IPS DF 4.7 (cell line): Measurements from ENCODE around the gene FAXC.
A peak's percentile ranks its signal among the peaks of the same experiment; 100 is the strongest.
"Not testable (repeated sequence)": the region's sequence is repeated elsewhere in the genome, so short reads cannot be mapped to it uniquely, and the experiment has no call there.

ENCODE experiments used
- DNase-seq: peaks from one replicate; pipeline ENCODE4 v3.0.0-alpha.2; 2013; ENCODE audit warnings: low spot score; ENCODE audit errors: extremely low read depth

FAXC gene

DNA sequence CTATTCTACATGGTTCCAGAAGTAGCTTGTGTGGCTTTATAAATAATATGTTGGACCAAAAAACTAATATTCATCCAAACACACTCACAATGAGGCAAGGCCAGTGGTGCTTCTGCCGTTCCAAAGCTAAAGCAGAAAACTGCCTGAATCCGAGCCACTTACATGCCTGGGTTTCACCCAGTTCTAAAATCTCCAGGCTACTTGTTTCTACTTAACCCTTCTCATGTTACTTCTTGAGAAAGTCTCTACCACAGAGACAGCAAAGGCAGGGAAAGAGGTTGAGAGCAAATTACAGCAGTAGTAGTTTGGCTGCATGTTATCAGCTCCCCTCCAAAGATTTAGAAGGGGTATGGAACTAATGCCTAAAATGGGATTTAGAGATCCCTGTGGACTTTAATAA lies 62.0 kb downstream of the FAXC start:
- DNase-seq, result no peak

DNA sequence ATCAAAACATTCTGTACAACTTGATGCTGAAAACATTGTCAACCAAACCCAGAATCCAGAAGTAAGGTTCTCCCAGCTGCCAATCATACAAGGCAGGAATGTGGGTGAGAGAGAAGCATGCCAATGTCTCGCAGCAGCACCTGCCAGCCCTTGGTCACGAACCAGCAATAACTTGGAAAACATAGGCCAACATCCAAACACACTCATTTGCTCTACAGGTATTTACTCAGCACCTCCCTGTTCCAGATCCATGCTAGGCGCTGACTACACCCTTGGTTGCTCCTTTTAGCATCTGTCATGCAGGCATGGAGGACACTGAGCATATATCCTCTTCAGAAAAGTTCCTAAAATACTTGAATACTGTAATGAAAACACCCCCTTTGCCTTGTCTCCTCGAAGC lies 63.6 kb downstream of the FAXC start:
- no peak for DNase-seq

DNA sequence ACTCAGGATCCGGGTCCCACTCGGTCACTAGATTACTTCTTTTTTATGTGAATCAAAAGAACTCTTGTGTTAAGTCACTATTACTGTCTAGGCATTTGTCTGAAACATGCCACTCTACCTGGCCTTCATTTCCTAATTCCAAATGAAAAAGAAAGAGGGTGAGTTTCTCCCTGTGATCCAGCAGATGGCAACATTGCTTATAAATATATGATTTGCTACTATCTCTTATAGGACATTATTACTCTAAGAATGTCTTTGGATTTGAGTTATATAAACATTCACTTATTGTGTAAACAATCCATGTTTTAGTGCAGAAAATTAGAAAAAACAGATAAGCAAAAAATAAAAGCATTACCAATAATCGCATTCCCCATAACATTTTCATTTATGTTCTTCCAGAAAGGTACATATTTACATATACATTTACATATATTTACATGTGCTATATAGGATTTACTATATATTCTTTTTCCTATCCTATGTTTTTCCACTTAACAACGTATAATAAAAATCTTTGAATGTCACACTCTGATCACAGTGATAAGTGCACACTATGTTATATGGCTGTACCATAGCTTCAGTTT lies 66.9 kb downstream of the FAXC start:
- DNase-seq, result no peak

DNA sequence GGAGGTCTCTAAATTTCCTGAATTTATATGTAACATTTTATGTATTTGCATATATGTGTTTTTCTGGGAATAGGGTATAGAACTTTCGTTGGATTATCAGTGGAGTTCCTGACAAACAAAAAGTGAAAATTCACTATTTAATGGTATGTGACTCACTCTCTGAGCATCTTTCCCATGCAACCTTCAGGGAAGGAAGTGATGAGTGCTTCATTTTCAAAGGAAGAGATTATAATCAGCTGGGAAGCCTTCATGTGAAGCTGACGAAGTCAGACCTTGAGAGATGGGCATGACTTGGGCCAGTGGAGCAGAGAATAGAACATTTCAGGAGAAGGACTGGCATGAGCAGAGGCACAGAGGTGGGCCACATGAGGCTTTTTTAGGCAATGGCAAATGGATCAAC lies 72.7 kb downstream of the FAXC start:
- no peak for DNase-seq

DNA sequence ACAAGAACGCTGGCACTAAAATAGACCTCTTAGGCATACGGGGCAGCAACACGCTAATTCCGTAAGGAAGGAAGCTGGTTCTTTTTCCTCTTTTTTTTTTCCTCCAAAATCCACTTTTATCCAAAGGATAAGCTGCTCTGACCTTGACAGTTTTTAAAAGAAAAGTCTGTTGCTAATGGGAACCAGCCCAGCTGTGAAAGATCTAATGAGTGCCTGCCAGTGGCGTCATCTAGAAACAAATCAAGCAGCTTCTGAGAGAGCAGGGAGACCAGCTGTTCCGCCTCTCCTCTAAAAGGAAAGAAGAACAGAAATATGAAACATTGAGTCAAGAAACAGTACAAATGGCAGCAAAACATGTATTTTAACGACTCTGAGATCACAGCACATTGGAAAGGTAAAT lies 78.6 kb downstream of the FAXC start:
- DNase-seq, result no peak

DNA sequence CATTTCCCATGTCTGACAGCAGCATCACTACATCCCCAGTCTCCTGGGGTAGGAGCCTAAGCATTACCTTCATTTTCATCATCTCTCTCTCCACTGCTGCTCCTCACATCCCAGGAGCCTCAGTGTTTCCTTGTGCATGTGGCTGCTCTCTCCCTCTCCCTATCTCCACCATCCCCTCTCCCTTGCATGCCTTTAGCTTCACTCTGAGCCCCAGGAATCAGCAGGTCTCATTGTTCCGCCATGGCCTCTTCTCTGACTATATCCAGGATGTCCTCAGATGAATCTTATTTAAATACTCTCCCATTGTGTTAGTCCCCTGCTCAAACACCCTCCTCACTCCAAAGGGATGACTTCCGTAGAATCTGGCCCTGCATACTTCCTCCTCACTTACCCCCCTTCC lies 79.4 kb downstream of the FAXC start:
- no peak for DNase-seq

DNA sequence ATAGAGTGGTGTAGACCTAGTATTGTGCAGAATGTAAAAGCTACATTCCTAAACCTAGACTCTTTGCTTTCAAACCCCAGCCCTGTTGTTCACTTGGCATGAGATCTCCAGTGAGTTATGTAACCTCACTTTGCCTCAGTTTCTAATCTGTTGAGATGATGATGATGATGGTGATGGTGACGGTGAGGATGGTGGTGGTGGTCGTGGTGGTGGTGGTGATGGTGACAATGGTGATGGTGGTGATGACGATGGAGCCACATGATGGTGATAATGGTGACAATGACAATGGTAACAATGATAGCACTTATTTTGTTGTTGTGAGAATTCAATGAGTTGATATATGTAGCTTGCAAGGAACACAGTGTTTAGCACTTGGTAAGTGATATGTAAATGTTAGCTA lies 80.3 kb downstream of the FAXC start:
- DNase-seq, result no peak

DNA sequence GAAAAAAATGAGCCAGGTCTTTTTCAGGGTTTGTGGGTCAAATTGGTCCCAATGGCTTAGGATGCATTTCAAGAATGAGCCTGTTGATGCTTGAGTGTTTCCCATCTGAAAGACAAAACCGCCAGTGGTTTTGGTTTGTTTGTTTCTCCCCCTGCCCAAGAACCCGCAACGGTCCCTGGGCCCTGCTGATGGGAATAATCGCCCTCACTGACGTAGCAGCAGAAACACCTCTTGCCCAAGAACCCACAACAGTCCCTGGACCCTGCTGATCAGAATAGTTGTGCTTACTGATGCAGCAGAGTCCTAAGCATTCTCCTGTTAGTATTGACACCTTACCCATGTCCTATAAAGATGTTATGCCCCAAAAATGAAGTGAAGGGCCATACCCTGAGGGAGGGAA lies 82.5 kb downstream of the FAXC start:
- DNase-seq, result not testable (repeated sequence)

DNA sequence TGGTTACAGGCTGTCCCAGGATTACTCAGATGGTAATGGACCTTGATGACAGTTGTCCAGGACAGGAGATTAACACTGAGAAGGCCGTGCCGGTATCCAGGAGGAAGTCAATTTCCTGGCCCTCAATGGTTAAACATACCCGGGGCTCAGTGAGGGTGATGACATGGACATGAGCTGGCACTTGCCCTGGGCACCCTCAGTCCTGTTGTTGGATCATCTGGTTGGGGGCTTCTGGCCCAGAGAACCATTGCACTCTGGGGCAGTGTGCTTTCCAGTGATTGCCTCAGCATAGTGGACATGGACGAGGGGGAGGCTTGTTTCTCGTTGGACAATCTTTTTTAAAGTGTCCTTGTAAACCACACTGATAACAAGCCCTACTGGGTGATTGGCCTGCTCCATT lies 84.0 kb downstream of the FAXC start:
- not testable (repeated sequence) for DNase-seq

DNA sequence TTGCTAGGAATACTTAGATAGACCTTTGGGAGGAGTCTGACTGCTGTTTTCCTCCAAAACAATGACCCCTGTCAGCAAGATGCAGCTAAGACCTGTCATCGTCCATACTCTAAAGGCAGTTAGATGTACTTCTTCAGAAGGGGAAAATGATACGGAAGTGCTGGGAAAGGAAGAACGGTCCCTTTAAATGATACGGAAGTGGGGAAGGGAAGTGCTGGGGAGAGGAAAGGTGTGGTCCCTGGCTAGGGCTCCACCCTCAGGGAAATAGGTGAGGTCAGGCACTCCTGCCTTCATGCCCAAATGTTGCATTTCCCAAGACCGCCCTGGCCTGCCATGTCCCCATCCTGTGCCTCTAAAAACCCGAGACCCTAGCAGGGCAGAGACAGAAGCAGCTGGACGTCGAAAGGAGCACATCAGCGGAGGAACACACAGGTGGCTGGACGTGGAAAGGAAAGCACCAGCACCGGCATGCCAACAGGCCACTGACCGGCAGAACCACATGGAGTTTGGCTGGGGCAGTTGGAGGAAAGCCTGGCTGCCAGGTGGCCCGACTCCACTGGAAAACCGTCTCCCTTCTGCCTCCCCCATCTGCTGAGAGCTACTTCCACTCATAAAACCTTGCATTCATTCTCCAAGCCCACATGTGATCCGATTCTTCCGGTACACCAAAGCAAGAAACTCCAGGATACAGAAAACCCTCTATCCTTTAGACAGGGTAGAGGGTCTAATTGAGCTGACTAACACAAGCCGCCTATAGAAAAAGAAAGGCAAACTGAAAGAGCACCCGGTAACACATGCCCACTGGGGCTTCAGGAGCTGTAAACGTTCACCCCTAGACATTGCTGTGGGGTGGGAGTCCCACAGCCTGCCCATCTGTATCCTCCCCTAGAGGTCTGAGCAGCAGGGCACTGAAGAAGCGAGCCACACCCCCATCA lies 94.6 kb downstream of the FAXC start:
- no peak for DNase-seq

DNA sequence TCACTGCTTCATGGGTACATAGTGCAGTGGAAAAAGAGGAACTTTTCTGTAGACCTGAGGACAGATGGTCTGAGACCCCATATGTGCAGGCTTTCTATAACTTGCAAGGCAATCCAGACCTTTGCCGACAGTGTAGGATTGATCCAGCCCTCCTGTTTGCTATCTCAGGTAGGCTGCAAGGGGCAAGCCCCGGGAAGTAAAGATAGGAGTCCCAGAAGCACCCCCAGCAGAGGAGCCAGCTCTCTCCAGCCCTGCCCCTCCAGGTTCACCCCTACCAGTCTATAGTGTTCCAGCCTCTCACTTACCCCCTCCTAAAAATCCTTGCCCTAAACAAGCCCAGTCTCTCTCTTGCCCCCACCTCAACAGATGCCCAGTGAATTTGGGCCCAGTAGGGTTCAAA lies 96.2 kb downstream of the FAXC start:
- no peak for DNase-seq

DNA sequence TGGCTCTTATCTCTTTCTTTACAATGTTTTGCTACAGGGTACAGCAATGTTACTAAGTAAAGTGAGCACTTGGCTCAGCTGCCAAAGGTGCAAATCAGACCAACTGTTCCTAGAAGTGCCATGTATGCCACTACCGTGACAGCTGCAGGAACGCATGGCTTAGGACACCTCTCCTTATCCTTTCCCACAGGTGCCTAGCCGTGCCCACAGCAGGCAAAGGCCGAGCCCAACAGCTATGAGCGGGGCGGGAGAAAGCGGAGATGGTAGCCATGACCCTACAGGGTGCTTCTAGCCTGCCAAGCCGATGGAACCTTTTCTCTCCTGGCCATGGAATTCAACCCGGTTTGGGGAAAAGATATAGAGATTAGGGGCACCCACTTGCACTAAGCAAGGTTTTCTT lies 97.1 kb downstream of the FAXC start:
- no peak for DNase-seq

DNA sequence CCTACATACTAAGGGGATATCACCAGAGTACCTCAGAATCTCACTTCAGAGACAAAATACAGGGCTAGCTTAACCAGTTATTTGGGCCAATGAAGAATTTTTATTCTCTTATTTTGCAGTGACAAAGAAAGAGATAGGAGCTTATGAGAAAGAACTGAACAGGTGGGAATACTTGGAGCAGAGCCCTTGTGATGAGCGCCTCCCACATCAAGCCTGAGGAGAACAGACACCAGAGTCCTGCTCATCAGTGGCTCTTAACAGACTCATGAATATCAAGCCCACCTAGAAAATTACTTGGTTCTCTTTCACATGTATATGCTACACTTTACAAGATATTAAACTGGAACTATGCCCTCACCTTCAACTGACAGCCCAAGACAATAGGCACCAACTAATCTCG lies 99.0 kb downstream of the FAXC start:
- no peak for DNase-seq

DNA sequence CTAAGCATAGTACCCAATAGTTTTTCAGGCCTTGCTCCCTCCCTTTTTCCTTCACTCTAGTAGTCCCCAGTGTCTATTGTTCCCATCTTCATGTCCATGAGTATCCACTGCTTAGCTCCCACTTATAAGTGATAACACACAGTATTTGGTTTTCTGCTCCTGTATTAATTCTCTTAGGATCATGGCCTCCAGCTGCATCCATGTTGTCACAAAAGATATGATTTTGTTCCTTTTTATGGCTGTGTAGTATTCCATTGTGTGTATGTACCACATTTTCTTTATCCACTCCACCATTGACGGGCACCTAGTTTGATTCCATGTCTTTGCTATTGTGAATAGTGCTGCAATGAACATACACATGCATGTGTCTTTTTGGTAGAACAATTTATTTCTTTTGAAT lies 102.9 kb downstream of the FAXC start:
- DNase-seq, result no peak

DNA sequence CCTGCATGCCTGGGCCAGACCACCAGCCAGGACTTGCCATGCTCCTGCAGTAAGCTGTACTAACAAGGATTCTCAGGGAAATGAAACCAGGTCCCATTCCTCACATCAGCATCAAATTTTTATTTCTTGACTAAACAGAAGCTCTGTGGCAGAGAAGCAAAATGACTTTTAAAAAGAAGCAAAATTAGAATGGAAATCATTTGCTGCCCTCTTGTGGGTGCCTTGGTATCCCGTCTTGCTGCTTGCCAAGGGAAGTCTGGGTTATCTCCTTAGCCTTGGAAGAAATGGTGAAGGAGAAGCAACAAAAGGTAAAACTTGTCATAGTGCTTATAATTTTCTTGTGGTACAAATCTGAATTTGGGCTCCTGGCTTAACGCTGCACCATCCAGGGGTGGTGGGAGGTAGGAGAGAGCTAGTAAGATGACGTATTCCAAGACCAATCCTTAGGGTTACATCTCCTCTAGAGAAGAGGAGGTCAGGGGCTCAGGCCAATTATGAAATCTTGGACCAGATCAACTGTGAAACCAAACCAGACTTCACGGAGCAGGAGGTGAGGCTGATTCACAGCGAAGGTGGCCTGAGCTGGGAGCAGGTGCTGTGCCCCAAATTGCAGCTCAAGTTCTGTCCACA lies 107.5 kb downstream of the FAXC start:
- DNase-seq, result peak; percentile 25

DNA sequence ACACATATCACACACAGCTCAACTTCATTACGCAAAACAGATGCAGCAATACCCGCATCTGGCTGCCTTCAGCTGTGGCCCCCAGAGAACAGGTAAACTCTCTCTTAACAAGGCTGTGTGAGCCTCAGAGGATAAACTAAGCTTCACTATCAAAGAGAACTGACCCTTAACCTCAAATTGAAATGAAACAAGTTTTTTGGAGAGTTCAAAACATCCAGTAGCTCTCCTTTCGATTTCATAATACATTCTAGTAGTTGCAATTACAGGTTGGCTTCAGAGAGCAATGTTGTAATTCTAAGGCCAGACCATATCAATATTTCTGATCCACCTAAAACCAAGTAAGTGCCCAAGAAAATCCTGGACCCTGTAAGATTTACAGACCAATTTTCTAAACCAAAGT lies 113.5 kb downstream of the FAXC start:
- DNase-seq, result no peak

DNA sequence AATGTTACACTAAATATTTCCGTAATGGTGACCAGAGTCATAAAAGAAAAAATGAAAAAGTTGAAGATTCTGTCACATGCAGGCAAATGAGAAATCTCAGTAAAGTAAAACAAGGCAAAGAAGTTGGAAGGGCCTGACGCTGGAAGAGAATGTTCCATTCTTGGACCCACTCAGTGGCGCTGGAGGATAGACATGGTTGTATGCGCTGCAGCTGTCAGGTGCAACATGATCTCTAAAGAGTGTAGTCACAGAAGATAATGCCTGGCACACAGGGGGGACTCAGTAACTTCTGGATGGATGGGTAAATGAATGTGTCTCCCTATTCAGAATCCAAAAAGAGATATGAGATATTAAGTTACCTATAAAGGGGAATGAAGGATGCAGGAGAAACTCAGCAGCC lies 116.3 kb downstream of the FAXC start:
- no peak for DNase-seq

DNA sequence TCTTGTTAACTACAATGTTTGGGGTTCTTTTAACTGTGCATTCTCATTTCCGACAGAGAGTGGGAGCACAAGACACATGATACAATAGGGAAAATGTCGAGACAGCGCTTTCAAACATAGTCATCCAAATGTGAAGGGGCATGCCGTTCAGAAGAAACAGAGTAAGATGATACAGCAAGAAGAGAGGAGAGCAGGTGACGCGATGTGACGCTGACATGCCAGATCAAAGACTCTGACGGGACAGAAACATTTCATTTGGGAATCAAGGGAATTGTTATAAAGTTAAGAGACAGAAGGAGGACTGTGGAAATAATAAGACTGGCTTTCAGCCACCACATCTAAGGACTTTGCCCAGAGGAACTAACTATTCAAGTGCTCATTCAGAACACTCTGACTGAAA lies 117.4 kb downstream of the FAXC start:
- no peak for DNase-seq

DNA sequence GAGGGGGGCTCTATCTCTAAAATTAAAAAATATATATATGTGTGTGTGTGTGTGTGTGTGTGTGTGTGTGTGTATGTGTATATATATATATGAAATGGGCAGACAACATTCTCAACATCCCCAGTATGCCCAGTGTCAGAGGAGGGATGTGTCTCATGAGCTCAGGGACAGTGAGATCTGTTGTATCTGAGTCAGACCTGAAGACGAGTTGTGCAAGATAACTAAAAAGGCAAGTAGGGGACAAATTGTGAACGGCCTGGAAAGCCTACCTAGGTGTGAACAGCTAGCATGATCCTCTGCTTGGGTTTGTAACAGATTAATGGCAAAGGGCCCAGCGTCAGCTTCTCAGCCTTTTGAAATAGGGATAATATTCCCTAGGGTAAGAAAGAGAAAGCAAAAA lies 124.3 kb downstream of the FAXC start:
- no peak for DNase-seq
